HT1080 (cell line): ENCODE results near the gene DSP. TPM values are rescaled to one million over a fixed set of nuclear protein-coding genes. Genes with fewer than 3 reads are reported as not detected.

Source experiments
- total RNA-seq: library from RNA; depleted of rRNA; stranded (reverse); fragments of >200 nt; shearing (Covaris generic); gene quantifications from 2 replicates; pipeline ENCODE4 v1.2.3, GENCODE V29; 2014; rRNA removed

Gene DSP
- total RNA-seq, 1 experiment from 2014 or later, result 4.3 TPM

Other genes with a start within 250 kb of the DSP start
- gene SSR1, start 228.5 kb upstream of the DSP start, total RNA-seq, result 78.3 and 85.1 TPM in 2 replicates
- gene CAGE1, start 151.9 kb upstream of the DSP start, total RNA-seq, result 0.03 and 0.20 TPM in 2 replicates
- 71.9 and 83.4 TPM in 2 replicates for gene RIOK1, start 151.9 kb upstream of the DSP start, total RNA-seq
- 7.9 and 9.7 TPM in 2 replicates for gene SNRNP48, start 48.5 kb downstream of the DSP start, total RNA-seq
- 3.2 and 4.0 TPM in 2 replicates for gene BMP6, start 184.4 kb downstream of the DSP start, total RNA-seq